IPS-20b (cell line): ENCODE data around the gene HS3ST3B1.
A peak's percentile ranks its signal among the peaks of the same experiment; 100 is the strongest.

Experiments used
- H3K27ac ChIP-seq: one replicate; pipeline ENCODE4 v1.5.1; 2013; ENCODE audit warnings: low read length
- H3K27me3 ChIP-seq: 2 replicates; pipeline ENCODE4 v1.6.1; 2013; ENCODE audit warnings: mild to moderate bottlenecking, low read length, inconsistent platforms; ENCODE audit not compliant: insufficient read depth
- H3K36me3 ChIP-seq: 2 replicates; pipeline ENCODE4 v1.6.1; 2013; ENCODE audit warnings: low read depth, mild to moderate bottlenecking, inconsistent platforms, low read length, moderate library complexity; ENCODE audit not compliant: insufficient read depth
- H3K4me1 ChIP-seq: 2 replicates; pipeline ENCODE4 v1.6.1; 2013; ENCODE audit warnings: mild to moderate bottlenecking, control low read depth, inconsistent platforms, low read length, moderate library complexity; ENCODE audit not compliant: insufficient read depth
- H3K4me3 ChIP-seq: 2 replicates; pipeline ENCODE4 v1.5.1; 2013; ENCODE audit warnings: mild to moderate bottlenecking, low read length, inconsistent platforms
- H3K9ac ChIP-seq: 2 replicates; pipeline ENCODE4 v1.6.1; 2013; ENCODE audit warnings: low read depth, mild to moderate bottlenecking, inconsistent platforms, low read length, moderate library complexity
- H3K9me3 ChIP-seq: 2 replicates; pipeline ENCODE4 v1.6.1; 2013; ENCODE audit warnings: mild to moderate bottlenecking, low read depth, low read length, inconsistent platforms; ENCODE audit not compliant: insufficient read depth

HS3ST3B1 gene

GRCh38 chr17:14311981-14312380 is 11.1 kb downstream of the HS3ST3B1 start:
- no peaks in the 10 kb centered on the region; the same call in 1 of the 2 replicates for H3K36me3 ChIP-seq
- H3K4me1 ChIP-seq: peaks cover 51% of the 10 kb centered on the region
- H3K27me3 ChIP-seq: peaks cover 6% of the 10 kb centered on the region; the same call in 1 of the 2 replicates
- H3K27ac ChIP-seq: no peak overlapping the region
- no peak overlapping the region for H3K4me3 ChIP-seq
- no peak overlapping the region for H3K9ac ChIP-seq
- no peaks in the 10 kb centered on the region for H3K9me3 ChIP-seq

- H3K9ac ChIP-seq: no peak overlapping the region
- H3K4me3 ChIP-seq: no peak overlapping the region
Measured at GRCh38 chr17:14312522-14312921, 11.6 kb downstream of the HS3ST3B1 start.

GRCh38 chr17:14316126-14316832 is 15.4 kb downstream of the HS3ST3B1 start:
- peaks cover 14% of the 10 kb centered on the region; the same call in 1 of the 2 replicates for H3K27me3 ChIP-seq
- H3K9ac ChIP-seq: no peak overlapping the region; the same call in 1 of the 2 replicates
- no peak overlapping the region for H3K4me3 ChIP-seq
- no peaks in the 10 kb centered on the region for H3K9me3 ChIP-seq
- no peaks in the 10 kb centered on the region; the same call in 1 of the 2 replicates for H3K36me3 ChIP-seq
- H3K27ac ChIP-seq: no peak overlapping the region
- peaks cover 39% of the 10 kb centered on the region for H3K4me1 ChIP-seq

More at GRCh38 chr17:14312522-14312921, 11.6 kb downstream of the HS3ST3B1 start:
- Histone ChIP-seq H3K27me3 (peaks cover 6% of the 10 kb centered on the region; the same call in 1 of the 2 replicates), H3K4me1 (peaks cover 54% of the 10 kb centered on the region), H3K9me3 (no peaks in the 10 kb centered on the region), H3K27ac (no peak overlapping the region), H3K36me3 (no peaks in the 10 kb centered on the region; the same call in 1 of the 2 replicates)

GRCh38 chr17:14317383-14317782 is 16.5 kb downstream of the HS3ST3B1 start:
- H3K9ac ChIP-seq: peak overlapping the region; percentile 57; the same call in 1 of the 2 replicates
- H3K27ac ChIP-seq: no peak overlapping the region
- H3K4me1 ChIP-seq: peaks cover 28% of the 10 kb centered on the region
- no peaks in the 10 kb centered on the region; the same call in 1 of the 2 replicates for H3K36me3 ChIP-seq
- H3K27me3 ChIP-seq: peaks cover 23% of the 10 kb centered on the region
- no peak overlapping the region; the same call in 1 of the 2 replicates for H3K4me3 ChIP-seq
- H3K9me3 ChIP-seq: no peaks in the 10 kb centered on the region

- Histone ChIP-seq H3K27me3 (peaks cover 31% of the 10 kb centered on the region), H3K27ac (no peak overlapping the region), H3K9ac (no peak overlapping the region; the same call in 1 of the 2 replicates), H3K9me3 (no peaks in the 10 kb centered on the region), H3K36me3 (no peaks in the 10 kb centered on the region; the same call in 1 of the 2 replicates), H3K4me3 (no peak overlapping the region; the same call in 1 of the 2 replicates), H3K4me1 (peaks cover 28% of the 10 kb centered on the region)
Measured at GRCh38 chr17:14318109-14318917, 17.4 kb downstream of the HS3ST3B1 start.

GRCh38 chr17:14318918-14319205 is 18.0 kb downstream of the HS3ST3B1 start:
- H3K9me3 ChIP-seq: no peaks in the 10 kb centered on the region
- H3K9ac ChIP-seq: no peak overlapping the region
- H3K27me3 ChIP-seq: peaks cover 35% of the 10 kb centered on the region
- H3K36me3 ChIP-seq: no peaks in the 10 kb centered on the region; the same call in 1 of the 2 replicates
- H3K4me3 ChIP-seq: no peak overlapping the region
- H3K27ac ChIP-seq: no peak overlapping the region
- H3K4me1 ChIP-seq: peaks cover 31% of the 10 kb centered on the region

- Histone ChIP-seq H3K4me3 (no peak overlapping the region), H3K9ac (no peak overlapping the region), H3K27ac (no peak overlapping the region), H3K36me3 (no peaks in the 10 kb centered on the region; the same call in 1 of the 2 replicates), H3K27me3 (peaks cover 45% of the 10 kb centered on the region), H3K4me1 (peaks cover 31% of the 10 kb centered on the region), H3K9me3 (no peaks in the 10 kb centered on the region)
Measured at GRCh38 chr17:14320098-14320497, 19.2 kb downstream of the HS3ST3B1 start.

- H3K4me1 ChIP-seq: peaks cover 31% of the 10 kb centered on the region
- H3K4me3 ChIP-seq: no peak overlapping the region
- H3K9me3 ChIP-seq: no peaks in the 10 kb centered on the region
- no peaks in the 10 kb centered on the region for H3K36me3 ChIP-seq
- H3K27me3 ChIP-seq: peaks cover 48% of the 10 kb centered on the region
- H3K27ac ChIP-seq: no peak overlapping the region
- H3K9ac ChIP-seq: no peak overlapping the region
Measured at GRCh38 chr17:14320734-14321475, 20.0 kb downstream of the HS3ST3B1 start.

- Histone ChIP-seq H3K4me1 (peaks cover 25% of the 10 kb centered on the region), H3K27me3 (peaks cover 50% of the 10 kb centered on the region), H3K36me3 (no peaks in the 10 kb centered on the region), H3K4me3 (no peak overlapping the region), H3K9me3 (no peaks in the 10 kb centered on the region), H3K27ac (no peak overlapping the region), H3K9ac (no peak overlapping the region)
Measured at GRCh38 chr17:14321476-14321949, 20.6 kb downstream of the HS3ST3B1 start.

GRCh38 chr17:14321980-14322776 is 21.3 kb downstream of the HS3ST3B1 start:
- Histone ChIP-seq H3K4me1 (peaks cover 18% of the 10 kb centered on the region), H3K4me3 (no peak overlapping the region), H3K9me3 (no peaks in the 10 kb centered on the region), H3K36me3 (no peaks in the 10 kb centered on the region), H3K9ac (no peak overlapping the region), H3K27ac (no peak overlapping the region), H3K27me3 (peaks cover 50% of the 10 kb centered on the region)
